Measurements from ENCODE around the gene GALK1.

The GALK1 gene

DNA sequence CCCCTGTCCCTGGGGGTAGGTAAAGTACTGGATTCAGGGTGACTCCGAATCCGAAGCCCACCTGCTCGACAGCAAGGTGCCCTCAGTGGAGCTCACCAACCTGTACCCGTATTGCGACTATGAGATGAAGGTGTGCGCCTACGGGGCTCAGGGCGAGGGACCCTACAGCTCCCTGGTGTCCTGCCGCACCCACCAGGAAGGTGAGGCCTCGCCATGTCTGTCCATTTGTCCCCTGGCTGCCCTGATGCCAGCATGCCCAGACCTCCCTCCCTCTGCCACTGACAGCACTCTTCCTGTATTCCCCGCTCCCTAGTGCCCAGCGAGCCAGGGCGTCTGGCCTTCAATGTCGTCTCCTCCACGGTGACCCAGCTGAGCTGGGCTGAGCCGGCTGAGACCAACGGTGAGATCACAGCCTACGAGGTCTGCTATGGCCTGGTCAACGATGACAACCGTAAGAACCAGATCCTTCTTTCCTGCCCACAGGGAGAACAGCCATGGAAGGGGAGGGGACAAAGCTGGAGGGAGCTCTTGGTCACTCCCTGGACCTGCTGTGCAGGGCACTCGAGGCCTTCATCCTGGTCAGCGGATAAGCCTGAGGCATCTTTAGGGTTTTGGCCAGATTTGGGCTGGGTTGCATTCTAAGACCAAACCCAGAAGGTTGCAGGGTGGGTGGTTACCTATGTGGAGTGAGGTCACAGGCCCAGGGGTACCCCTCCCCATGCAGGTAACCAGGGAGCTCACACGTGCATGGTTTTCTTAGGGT lies 14.2 kb downstream of the GALK1 start:
- in situ Hi-C loops (cut with HindIII; ENCODE audit: low sequenced_read_pairs) = no loop called here
- TF ChIP-seq, protein P1, sequence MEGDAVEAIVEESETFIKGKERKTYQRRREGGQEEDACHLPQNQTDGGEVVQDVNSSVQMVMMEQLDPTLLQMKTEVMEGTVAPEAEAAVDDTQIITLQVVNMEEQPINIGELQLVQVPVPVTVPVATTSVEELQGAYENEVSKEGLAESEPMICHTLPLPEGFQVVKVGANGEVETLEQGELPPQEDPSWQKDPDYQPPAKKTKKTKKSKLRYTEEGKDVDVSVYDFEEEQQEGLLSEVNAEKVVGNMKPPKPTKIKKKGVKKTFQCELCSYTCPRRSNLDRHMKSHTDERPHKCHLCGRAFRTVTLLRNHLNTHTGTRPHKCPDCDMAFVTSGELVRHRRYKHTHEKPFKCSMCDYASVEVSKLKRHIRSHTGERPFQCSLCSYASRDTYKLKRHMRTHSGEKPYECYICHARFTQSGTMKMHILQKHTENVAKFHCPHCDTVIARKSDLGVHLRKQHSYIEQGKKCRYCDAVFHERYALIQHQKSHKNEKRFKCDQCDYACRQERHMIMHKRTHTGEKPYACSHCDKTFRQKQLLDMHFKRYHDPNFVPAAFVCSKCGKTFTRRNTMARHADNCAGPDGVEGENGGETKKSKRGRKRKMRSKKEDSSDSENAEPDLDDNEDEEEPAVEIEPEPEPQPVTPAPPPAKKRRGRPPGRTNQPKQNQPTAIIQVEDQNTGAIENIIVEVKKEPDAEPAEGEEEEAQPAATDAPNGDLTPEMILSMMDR (IDR thresholded peaks at IDR 0.05; ENCODE audit: low read depth, low read length, missing control alignments) = no peak
- no peak for DNase-seq (ENCODE audit: low read depth)
- H3K4me3 ChIP-seq (ENCODE audit: low read depth, low read length) = no peak overlapping the region

DNA sequence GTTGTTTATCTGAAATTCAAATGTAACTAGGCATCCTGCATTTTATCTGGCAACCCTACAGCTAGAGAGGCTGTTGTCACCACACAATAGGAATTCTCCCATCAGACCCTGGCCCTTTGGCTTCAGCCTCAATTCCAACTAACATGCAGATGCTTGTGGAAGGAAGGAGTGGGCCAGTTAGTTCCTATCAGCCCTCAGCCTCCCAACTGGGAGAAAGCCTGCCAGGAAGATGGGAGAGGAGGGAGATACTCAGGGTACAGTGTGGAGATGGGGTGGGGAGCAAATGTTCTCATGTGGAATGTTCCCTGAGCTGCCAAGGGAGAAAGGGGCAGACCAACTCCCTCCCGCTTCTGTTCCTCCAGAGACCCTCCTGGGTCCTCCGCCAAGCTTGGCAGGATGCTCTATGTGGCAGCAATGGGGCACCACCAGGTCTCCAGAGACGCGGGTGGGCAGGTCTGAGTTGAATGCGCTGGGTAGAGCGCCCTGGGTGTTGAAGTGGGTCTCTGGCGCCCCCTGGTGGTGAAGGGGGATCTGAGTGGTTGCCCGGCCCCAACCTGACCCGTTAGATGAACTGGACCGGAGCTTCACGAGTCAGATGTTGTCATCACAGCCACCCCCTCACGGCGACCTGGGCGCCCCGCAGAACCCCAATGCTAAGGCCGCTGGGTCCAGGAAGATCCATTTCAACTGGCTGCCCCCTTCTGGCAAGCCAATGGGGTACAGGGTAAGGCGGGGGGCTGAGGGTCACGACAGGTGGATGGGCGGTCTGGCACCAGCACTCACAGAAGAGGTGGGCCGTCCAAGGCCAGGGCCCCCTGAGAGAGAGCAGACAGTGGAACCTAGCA lies 15.2 kb downstream of the GALK1 start:
- TF ChIP-seq, protein P1 (IDR thresholded peaks at IDR 0.05; ENCODE audit: low read depth, low read length, missing control alignments) = peak; percentile 80
- peak; percentile 31 for DNase-seq (ENCODE audit: low read depth)
- H3K4me3 ChIP-seq (ENCODE audit: low read depth, low read length) = no peak overlapping the region
- in situ Hi-C loops (cut with HindIII; ENCODE audit: low sequenced_read_pairs) = no loop called here

DNA sequence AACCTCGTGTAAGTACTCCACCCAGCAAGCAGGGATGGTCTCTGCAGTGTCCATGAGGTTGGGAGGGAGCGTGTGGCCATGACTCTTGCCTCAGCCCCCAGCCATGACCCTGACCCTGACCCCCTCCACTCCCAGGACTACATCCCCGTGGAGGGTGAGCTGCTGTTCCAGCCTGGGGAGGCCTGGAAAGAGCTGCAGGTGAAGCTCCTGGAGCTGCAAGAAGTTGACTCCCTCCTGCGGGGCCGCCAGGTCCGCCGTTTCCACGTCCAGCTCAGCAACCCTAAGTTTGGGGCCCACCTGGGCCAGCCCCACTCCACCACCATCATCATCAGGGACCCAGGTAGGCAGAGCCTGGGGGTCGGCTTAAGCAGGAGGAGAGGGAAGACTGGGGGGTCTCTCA lies 16.3 kb downstream of the GALK1 start:
- H3K4me3 ChIP-seq (ENCODE audit: low read depth, low read length) = no peak overlapping the region
- TF ChIP-seq, protein P1 (IDR thresholded peaks at IDR 0.05; ENCODE audit: low read depth, low read length, missing control alignments) = no peak
- in situ Hi-C loops (cut with HindIII; ENCODE audit: low sequenced_read_pairs) = no loop called here
- no peak for DNase-seq (ENCODE audit: low read depth)

DNA sequence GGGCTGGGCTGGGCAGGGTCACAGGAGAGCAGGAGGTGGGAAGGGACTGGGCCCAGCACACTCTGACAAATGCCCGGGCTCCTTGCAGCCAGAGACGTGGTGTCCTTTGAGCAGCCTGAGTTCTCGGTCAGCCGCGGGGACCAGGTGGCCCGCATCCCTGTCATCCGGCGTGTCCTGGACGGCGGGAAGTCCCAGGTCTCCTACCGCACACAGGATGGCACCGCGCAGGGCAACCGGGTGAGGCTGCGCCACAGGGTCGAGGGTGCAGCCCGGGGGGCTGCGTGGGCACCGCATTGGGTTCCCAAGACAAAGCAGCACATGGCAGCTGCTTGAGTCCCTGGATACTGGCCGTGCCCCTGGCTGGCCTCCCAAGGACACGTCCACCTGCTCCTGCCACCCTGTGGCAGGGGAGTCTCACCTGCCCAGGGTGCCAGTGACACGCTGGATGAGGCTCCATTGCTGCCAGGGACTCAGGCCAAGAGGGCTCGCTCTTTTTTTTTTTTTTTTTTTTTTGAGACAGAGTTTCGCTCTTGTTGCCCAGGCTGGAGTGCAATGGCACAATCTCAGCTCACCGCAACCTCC lies 21.3 kb downstream of the GALK1 start:
- DNase-seq (ENCODE audit: low read depth) = no peak
- TF ChIP-seq, protein P1 (IDR thresholded peaks at IDR 0.05; ENCODE audit: low read depth, low read length, missing control alignments) = no peak
- in situ Hi-C loops (cut with HindIII; ENCODE audit: low sequenced_read_pairs) = no loop called here
- H3K4me3 ChIP-seq (ENCODE audit: low read depth, low read length) = no peak overlapping the region

DNA sequence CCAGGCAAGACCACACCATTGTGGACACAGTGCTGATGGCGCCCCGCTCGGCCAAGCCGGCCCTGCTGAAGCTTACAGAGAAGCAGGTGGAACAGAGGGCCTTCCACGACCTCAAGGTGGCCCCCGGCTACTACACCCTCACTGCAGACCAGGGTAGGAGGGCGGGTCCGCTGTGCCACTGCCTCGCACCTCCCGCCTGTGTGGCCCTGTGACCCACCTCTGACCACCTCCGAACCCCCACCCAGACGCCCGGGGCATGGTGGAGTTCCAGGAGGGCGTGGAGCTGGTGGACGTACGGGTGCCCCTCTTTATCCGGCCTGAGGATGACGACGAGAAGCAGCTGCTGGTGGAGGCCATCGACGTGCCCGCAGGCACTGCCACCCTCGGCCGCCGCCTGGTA lies 22.7 kb downstream of the GALK1 start:
- no peak overlapping the region for H3K4me3 ChIP-seq (ENCODE audit: low read depth, low read length)
- DNase-seq (ENCODE audit: low read depth) = no peak
- TF ChIP-seq, protein P1 (IDR thresholded peaks at IDR 0.05; ENCODE audit: low read depth, low read length, missing control alignments) = no peak
- in situ Hi-C loops (cut with HindIII; ENCODE audit: low sequenced_read_pairs) = no loop called here

DNA sequence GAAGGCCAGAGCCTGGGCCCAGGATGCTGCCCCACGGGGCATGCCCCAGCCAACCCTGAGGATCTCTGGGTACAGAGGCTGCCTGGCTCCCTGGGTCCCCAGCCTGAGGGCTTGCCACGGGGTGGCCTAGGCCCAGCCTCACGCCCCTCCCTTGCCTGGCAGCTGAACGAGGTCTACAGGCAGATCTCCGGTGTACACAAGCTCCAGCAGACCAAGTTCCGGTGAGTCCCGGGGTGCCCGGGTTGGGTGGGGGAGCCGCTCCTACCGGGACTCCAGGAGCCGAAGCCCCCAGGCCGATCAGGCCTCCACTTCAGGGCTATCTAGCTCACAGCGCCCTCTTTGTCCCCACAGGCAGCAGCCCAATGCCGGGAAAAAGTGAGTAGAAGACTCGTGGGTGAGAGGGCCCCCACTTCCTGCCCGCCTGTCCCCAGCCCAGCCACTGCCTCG lies 24.3 kb downstream of the GALK1 start:
- in situ Hi-C loops (cut with HindIII; ENCODE audit: low sequenced_read_pairs) = no loop called here
- no peak overlapping the region for H3K4me3 ChIP-seq (ENCODE audit: low read depth, low read length)
- DNase-seq (ENCODE audit: low read depth) = no peak
- TF ChIP-seq, protein P1 (IDR thresholded peaks at IDR 0.05; ENCODE audit: low read depth, low read length, missing control alignments) = no peak

All from astrocyte of the cerebellum (primary cell).